ENCODE results near the gene EHD3. TPM values are rescaled to one million over a fixed set of nuclear protein-coding genes. Genes with fewer than 3 reads are reported as not detected.

Gene EHD3
- total and polyA plus RNA-seq, 4 donors, result 13.3 to 31.4 (median 27.3) TPM

- no peaks in the 10 kb centered on the region for H3K27me3 ChIP-seq (ENCODE audit: control insufficient read depth, insufficient read depth, low read length)
- no peaks in the 10 kb centered on the region for H3K36me3 ChIP-seq (ENCODE audit: control insufficient read depth, insufficient read depth, low read length)
- H3K27ac ChIP-seq (ENCODE audit: low read depth, low read length), result no peak overlapping the region
- no peaks in the 10 kb centered on the region for H3K4me1 ChIP-seq (ENCODE audit: control insufficient read depth, insufficient read depth, low read length)
- no peaks in the 10 kb centered on the region for H3K9me3 ChIP-seq (ENCODE audit: control insufficient read depth, insufficient read depth, low read length)
- 100% methylated on average over 1 of the region's 1 CpG for WGBS (ENCODE audit: insufficient coverage)
- no peak overlapping the region for H3K4me3 ChIP-seq (ENCODE audit: low read depth, low read length)
- DNase-seq (ENCODE audit: low read depth in 4 of 6, low spot score in 6 of 6), result no peak
Observed at GRCh38 chr2:31294196-31294595, 60.2 kb downstream of the EHD3 start.

GRCh38 chr2:31296641-31297287 lies 62.8 kb downstream of the EHD3 start:
- H3K27me3 ChIP-seq (ENCODE audit: control insufficient read depth, insufficient read depth, low read length), result no peaks in the 10 kb centered on the region
- H3K4me3 ChIP-seq (ENCODE audit: low read depth, low read length), result no peak overlapping the region
- DNase-seq (ENCODE audit: low read depth in 4 of 6, low spot score in 6 of 6), result no peak
- no peaks in the 10 kb centered on the region for H3K4me1 ChIP-seq (ENCODE audit: control insufficient read depth, insufficient read depth, low read length)
- no peaks in the 10 kb centered on the region for H3K9me3 ChIP-seq (ENCODE audit: control insufficient read depth, insufficient read depth, low read length)
- no peaks in the 10 kb centered on the region for H3K36me3 ChIP-seq (ENCODE audit: control insufficient read depth, insufficient read depth, low read length)
- H3K27ac ChIP-seq (ENCODE audit: low read depth, low read length), result no peak overlapping the region
- 78% methylated on average over 3 of the region's 8 CpGs for WGBS (ENCODE audit: insufficient coverage)

- DNase-seq (ENCODE audit: low read depth in 4 of 6, low spot score in 6 of 6), result no peak
- Histone ChIP-seq H3K4me1 (ENCODE audit: control insufficient read depth, insufficient read depth, low read length) (no peaks in the 10 kb centered on the region), H3K4me3 (ENCODE audit: low read depth, low read length) (no peak overlapping the region), H3K27ac (ENCODE audit: low read depth, low read length) (no peak overlapping the region), H3K36me3 (ENCODE audit: control insufficient read depth, insufficient read depth, low read length) (no peaks in the 10 kb centered on the region), H3K9me3 (ENCODE audit: control insufficient read depth, insufficient read depth, low read length) (no peaks in the 10 kb centered on the region), H3K27me3 (ENCODE audit: control insufficient read depth, insufficient read depth, low read length) (no peaks in the 10 kb centered on the region)
- WGBS (ENCODE audit: insufficient coverage), result 75% methylated on average over 1 of the region's 1 CpG
Observed at GRCh38 chr2:31297751-31298150, 63.8 kb downstream of the EHD3 start.

GRCh38 chr2:31299547-31299946 lies 65.6 kb downstream of the EHD3 start:
- Histone ChIP-seq H3K9me3 (ENCODE audit: control insufficient read depth, insufficient read depth, low read length) (no peaks in the 10 kb centered on the region), H3K4me3 (ENCODE audit: low read depth, low read length) (no peak overlapping the region), H3K36me3 (ENCODE audit: control insufficient read depth, insufficient read depth, low read length) (no peaks in the 10 kb centered on the region), H3K27ac (ENCODE audit: low read depth, low read length) (no peak overlapping the region), H3K4me1 (ENCODE audit: control insufficient read depth, insufficient read depth, low read length) (peaks cover 3% of the 10 kb centered on the region), H3K27me3 (ENCODE audit: control insufficient read depth, insufficient read depth, low read length) (no peaks in the 10 kb centered on the region)
- no peak for DNase-seq (ENCODE audit: low read depth in 4 of 6, low spot score in 6 of 6)
- WGBS (ENCODE audit: insufficient coverage), result no CpG with 5 or more reads among the region's 4 CpGs

- H3K4me1 ChIP-seq (ENCODE audit: control insufficient read depth, insufficient read depth, low read length), result peaks cover 3% of the 10 kb centered on the region
- no peaks in the 10 kb centered on the region for H3K27me3 ChIP-seq (ENCODE audit: control insufficient read depth, insufficient read depth, low read length)
- H3K4me3 ChIP-seq (ENCODE audit: low read depth, low read length), result no peak overlapping the region
- no peak overlapping the region for H3K27ac ChIP-seq (ENCODE audit: low read depth, low read length)
- H3K9me3 ChIP-seq (ENCODE audit: control insufficient read depth, insufficient read depth, low read length), result no peaks in the 10 kb centered on the region
- H3K36me3 ChIP-seq (ENCODE audit: control insufficient read depth, insufficient read depth, low read length), result no peaks in the 10 kb centered on the region
- no peak for DNase-seq (ENCODE audit: low read depth in 4 of 6, low spot score in 6 of 6)
Observed at GRCh38 chr2:31300309-31300708, 66.4 kb downstream of the EHD3 start.

- Histone ChIP-seq H3K4me3 (ENCODE audit: low read depth, low read length) (no peak overlapping the region), H3K4me1 (ENCODE audit: control insufficient read depth, insufficient read depth, low read length) (peaks cover 3% of the 10 kb centered on the region), H3K9me3 (ENCODE audit: control insufficient read depth, insufficient read depth, low read length) (no peaks in the 10 kb centered on the region), H3K36me3 (ENCODE audit: control insufficient read depth, insufficient read depth, low read length) (no peaks in the 10 kb centered on the region), H3K27ac (ENCODE audit: low read depth, low read length) (no peak overlapping the region), H3K27me3 (ENCODE audit: control insufficient read depth, insufficient read depth, low read length) (no peaks in the 10 kb centered on the region)
- DNase-seq (ENCODE audit: low read depth in 4 of 6, low spot score in 6 of 6), result peak in 1 of 6 donors; percentile 31
- 68% methylated on average over 7 of the region's 9 CpGs for WGBS (ENCODE audit: insufficient coverage)
Observed at GRCh38 chr2:31302940-31303563, 69.1 kb downstream of the EHD3 start.

GRCh38 chr2:31304816-31305215 lies 70.9 kb downstream of the EHD3 start:
- 100% methylated on average over 1 of the region's 2 CpGs for WGBS (ENCODE audit: insufficient coverage)
- H3K36me3 ChIP-seq (ENCODE audit: control insufficient read depth, insufficient read depth, low read length), result no peaks in the 10 kb centered on the region
- no peak overlapping the region for H3K27ac ChIP-seq (ENCODE audit: low read depth, low read length)

GRCh38 chr2:31312898-31313297 lies 78.9 kb downstream of the EHD3 start:
- WGBS (ENCODE audit: insufficient coverage), result 100% methylated on average over 2 of the region's 3 CpGs

More at GRCh38 chr2:31304816-31305215, 70.9 kb downstream of the EHD3 start:
- Histone ChIP-seq H3K4me3 (ENCODE audit: low read depth, low read length) (no peak overlapping the region), H3K27me3 (ENCODE audit: control insufficient read depth, insufficient read depth, low read length) (no peaks in the 10 kb centered on the region), H3K4me1 (ENCODE audit: control insufficient read depth, insufficient read depth, low read length) (peaks cover 3% of the 10 kb centered on the region), H3K9me3 (ENCODE audit: control insufficient read depth, insufficient read depth, low read length) (no peaks in the 10 kb centered on the region)
- no peak for DNase-seq (ENCODE audit: low read depth in 4 of 6, low spot score in 6 of 6)

GRCh38 chr2:31314761-31315160 lies 80.8 kb downstream of the EHD3 start:
- Histone ChIP-seq H3K4me3 (ENCODE audit: low read depth, low read length) (no peak overlapping the region), H3K4me1 (ENCODE audit: control insufficient read depth, insufficient read depth, low read length) (peaks cover 9% of the 10 kb centered on the region), H3K27ac (ENCODE audit: low read depth, low read length) (no peak overlapping the region), H3K9me3 (ENCODE audit: control insufficient read depth, insufficient read depth, low read length) (peaks cover 2% of the 10 kb centered on the region), H3K27me3 (ENCODE audit: control insufficient read depth, insufficient read depth, low read length) (no peaks in the 10 kb centered on the region), H3K36me3 (ENCODE audit: control insufficient read depth, insufficient read depth, low read length) (no peaks in the 10 kb centered on the region)
- 100% methylated on average over 2 of the region's 2 CpGs for WGBS (ENCODE audit: insufficient coverage)
- no peak for DNase-seq (ENCODE audit: low read depth in 4 of 6, low spot score in 6 of 6)

More at GRCh38 chr2:31312898-31313297, 78.9 kb downstream of the EHD3 start:
- Histone ChIP-seq H3K9me3 (ENCODE audit: control insufficient read depth, insufficient read depth, low read length) (peaks cover 2% of the 10 kb centered on the region), H3K4me1 (ENCODE audit: control insufficient read depth, insufficient read depth, low read length) (no peaks in the 10 kb centered on the region), H3K27me3 (ENCODE audit: control insufficient read depth, insufficient read depth, low read length) (no peaks in the 10 kb centered on the region), H3K27ac (ENCODE audit: low read depth, low read length) (no peak overlapping the region), H3K4me3 (ENCODE audit: low read depth, low read length) (no peak overlapping the region), H3K36me3 (ENCODE audit: control insufficient read depth, insufficient read depth, low read length) (no peaks in the 10 kb centered on the region)
- no peak for DNase-seq (ENCODE audit: low read depth in 4 of 6, low spot score in 6 of 6)

GRCh38 chr2:31317396-31317795 lies 83.4 kb downstream of the EHD3 start:
- Histone ChIP-seq H3K27me3 (ENCODE audit: control insufficient read depth, insufficient read depth, low read length) (no peaks in the 10 kb centered on the region), H3K4me1 (ENCODE audit: control insufficient read depth, insufficient read depth, low read length) (peaks cover 9% of the 10 kb centered on the region), H3K27ac (ENCODE audit: low read depth, low read length) (no peak overlapping the region), H3K4me3 (ENCODE audit: low read depth, low read length) (no peak overlapping the region), H3K9me3 (ENCODE audit: control insufficient read depth, insufficient read depth, low read length) (no peaks in the 10 kb centered on the region), H3K36me3 (ENCODE audit: control insufficient read depth, insufficient read depth, low read length) (no peaks in the 10 kb centered on the region)
- 64% methylated on average over 3 of the region's 3 CpGs for WGBS (ENCODE audit: insufficient coverage)
- no peak for DNase-seq (ENCODE audit: low read depth in 4 of 6, low spot score in 6 of 6)
